Ascending aorta (tissue), 2 donors: ENCODE data around the gene P2RX1. TPM values are rescaled to one million over a fixed set of nuclear protein-coding genes. Genes with fewer than 3 reads are reported as not detected.
"Not testable (repeated sequence)": the region's sequence is repeated elsewhere in the genome, so short reads cannot be mapped to it uniquely, and the experiment has no call there.

ENCODE experiments used
- DNase-seq, 2 donors: peaks; one replicate each; pipeline ENCODE4 v3.0.0-alpha.2; 2019; ENCODE audit warnings: low spot score in 2 of 2
- H3K27ac ChIP-seq, 2 donors: fragments of 200-600 bp; sonication (generic); one replicate each; pipeline ENCODE4 v1.5.1; 2016 to 2017; ENCODE audit warnings: mild to moderate bottlenecking in 1 of 2
- H3K27me3 ChIP-seq: fragments of 200-600 bp; sonication (generic); one replicate; pipeline ENCODE4 v1.5.1; 2017
- H3K36me3 ChIP-seq, 2 donors: fragments of 200-600 bp; sonication (generic); one replicate each; pipeline ENCODE4 v1.5.1; 2016
- H3K4me1 ChIP-seq, 2 donors: fragments of 200-600 bp; sonication (generic); one replicate each; pipeline ENCODE4 v1.5.1; 2016 to 2017; ENCODE audit warnings: mild to moderate bottlenecking in 1 of 2
- H3K4me3 ChIP-seq, 2 donors: fragments of 200-600 bp; sonication (generic); one replicate each; pipeline ENCODE4 v1.5.1; 2016 to 2017; ENCODE audit warnings: mild to moderate bottlenecking in 1 of 2
- H3K9me3 ChIP-seq, 2 donors: fragments of 200-600 bp; sonication (generic); one replicate each; pipeline ENCODE4 v1.5.1; 2016
- CTCF ChIP-seq, 3 experiments: fragments of 200-600 bp in 2 of 3; fragments of 450-650 bp in 1 of 3; sonication (generic) in 2 of 3; IDR thresholded peaks; one replicate each; pipeline ENCODE4 v1.5.1; 2016 to 2019; ENCODE audit warnings: antibody characterized with exemption in 3 of 3, mild to moderate bottlenecking in 1 of 3, moderate library complexity in 1 of 3
- intact Hi-C: fragments of 100-400 bp; cut with DNase I; formaldehyde crosslinking; loops from one replicate; pipeline ENCODE4 v1.15.1; 2023
- total RNA-seq: library from RNA; depleted of rRNA; stranded (reverse); fragments of >200 nt; gene quantifications from one replicate; pipeline ENCODE4 v1.1.0, GENCODE V29; 2016

P2RX1 gene
- total RNA-seq, 1 donor from 2014 or later, result not detected

DNA sequence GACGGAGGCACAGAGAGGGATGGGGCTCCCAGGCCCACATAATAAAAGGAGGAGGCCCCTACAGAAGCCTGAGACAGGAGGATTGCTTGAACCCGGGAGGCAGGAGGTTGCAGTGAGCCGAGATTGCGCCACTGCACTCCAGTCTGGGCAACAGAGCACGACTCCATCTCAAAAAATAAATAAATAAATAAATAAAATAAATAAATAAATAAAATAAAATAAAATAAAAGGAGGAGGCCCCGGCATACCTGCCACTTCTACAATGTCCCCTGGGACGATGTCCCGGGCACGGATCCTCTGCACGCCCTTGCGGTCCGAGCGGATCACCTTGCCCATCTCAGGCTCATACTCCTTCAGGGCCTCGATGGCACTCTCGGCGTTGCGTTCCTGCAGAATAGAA lies 34.7 kb upstream of the P2RX1 start:
- intact Hi-C loops, result no loop called here
- no peak overlapping the region for H3K27ac ChIP-seq
- no peaks in the 10 kb centered on the region for H3K27me3 ChIP-seq
- no peaks in the 10 kb centered on the region for H3K4me1 ChIP-seq
- TF ChIP-seq CTCF (IDR thresholded peaks at IDR 0.05), result no peak
- DNase-seq, result no peak
- peaks cover 24 to 25% of the 10 kb centered on the region in 2 donors for H3K36me3 ChIP-seq
- no peak overlapping the region for H3K4me3 ChIP-seq
- H3K9me3 ChIP-seq, result no peaks in the 10 kb centered on the region

DNA sequence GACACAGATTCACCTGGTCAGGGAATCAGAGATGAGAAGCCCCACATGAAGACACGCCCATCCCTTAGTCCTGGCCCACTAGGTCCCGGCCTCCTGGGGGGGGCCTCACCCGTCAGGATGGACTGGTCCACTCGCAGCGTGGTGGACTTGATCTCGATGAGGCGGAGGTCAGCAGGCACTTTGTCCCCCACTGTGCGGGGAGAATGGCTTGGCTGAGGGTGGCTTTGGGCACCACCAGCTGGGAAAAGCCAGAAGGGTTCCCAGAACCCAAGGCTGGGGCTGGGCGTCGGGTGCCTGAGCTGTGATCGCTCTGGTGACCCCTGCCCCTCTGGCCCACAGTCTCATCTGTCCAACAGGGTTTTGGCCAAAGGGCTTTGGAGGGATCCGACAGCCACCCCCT lies 34.3 kb upstream of the P2RX1 start:
- Histone ChIP-seq H3K27me3 (no peaks in the 10 kb centered on the region), H3K9me3 (no peaks in the 10 kb centered on the region), H3K27ac (no peak overlapping the region), H3K36me3 (peaks cover 24 to 25% of the 10 kb centered on the region in 2 donors), H3K4me1 (no peaks in the 10 kb centered on the region), H3K4me3 (no peak overlapping the region)
- no peak for DNase-seq
- TF ChIP-seq CTCF (IDR thresholded peaks at IDR 0.05), result no peak
- intact Hi-C loops, result no loop called here

GRCh38 chr17:3949418-3949817 lies 33.2 kb upstream of the P2RX1 start:
- H3K4me3 ChIP-seq, result no peak overlapping the region
- intact Hi-C loops, result no loop called here
- TF ChIP-seq CTCF (IDR thresholded peaks at IDR 0.05), result no peak
- no peaks in the 10 kb centered on the region for H3K4me1 ChIP-seq
- no peaks in the 10 kb centered on the region for H3K9me3 ChIP-seq
- no peak for DNase-seq
- no peaks in the 10 kb centered on the region for H3K27me3 ChIP-seq
- H3K36me3 ChIP-seq, result peaks cover 24 to 25% of the 10 kb centered on the region in 2 donors
- no peak overlapping the region for H3K27ac ChIP-seq

GRCh38 chr17:3948551-3948950 lies 32.3 kb upstream of the P2RX1 start:
- H3K9me3 ChIP-seq, H3K27ac ChIP-seq, DNase-seq, H3K4me3 ChIP-seq, H3K4me1 ChIP-seq, intact Hi-C loops, H3K27me3 ChIP-seq: not testable (repeated sequence)
- peaks cover 24 to 25% of the 10 kb centered on the region in 2 donors for H3K36me3 ChIP-seq

DNA sequence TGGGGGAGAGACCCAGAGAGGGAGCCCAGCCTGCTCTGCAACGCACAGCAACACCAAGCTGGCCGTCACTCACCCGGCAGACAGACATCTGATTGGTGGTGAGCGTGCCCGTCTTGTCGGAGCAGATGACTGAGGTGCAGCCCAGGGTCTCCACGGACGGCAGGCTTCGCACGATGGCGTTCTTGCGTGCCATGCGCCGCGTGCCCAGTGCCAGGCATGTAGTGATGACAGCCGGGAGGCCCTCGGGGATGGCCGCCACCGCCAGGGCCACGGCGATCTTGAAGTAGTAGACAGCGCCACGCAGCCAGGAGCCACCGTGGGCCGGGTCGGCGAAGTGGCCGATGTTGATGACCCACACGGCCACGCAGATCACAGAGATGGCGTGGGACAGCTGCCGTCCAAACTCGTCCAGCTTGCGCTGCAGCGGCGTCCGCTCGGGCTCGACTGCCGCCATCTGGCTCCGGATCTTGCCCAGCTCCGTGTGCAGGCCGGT lies 31.1 kb upstream of the P2RX1 start:
- DNase-seq, result no peak
- no peak for TF ChIP-seq CTCF (IDR thresholded peaks at IDR 0.05)
- no peaks in the 10 kb centered on the region for H3K4me1 ChIP-seq
- H3K4me3 ChIP-seq, result no peak overlapping the region
- no peaks in the 10 kb centered on the region for H3K27me3 ChIP-seq
- H3K36me3 ChIP-seq, result peaks cover 35% of the 10 kb centered on the region in 2 donors
- H3K9me3 ChIP-seq, result no peaks in the 10 kb centered on the region
- intact Hi-C loops, result no loop called here
- H3K27ac ChIP-seq, result no peak overlapping the region

DNA sequence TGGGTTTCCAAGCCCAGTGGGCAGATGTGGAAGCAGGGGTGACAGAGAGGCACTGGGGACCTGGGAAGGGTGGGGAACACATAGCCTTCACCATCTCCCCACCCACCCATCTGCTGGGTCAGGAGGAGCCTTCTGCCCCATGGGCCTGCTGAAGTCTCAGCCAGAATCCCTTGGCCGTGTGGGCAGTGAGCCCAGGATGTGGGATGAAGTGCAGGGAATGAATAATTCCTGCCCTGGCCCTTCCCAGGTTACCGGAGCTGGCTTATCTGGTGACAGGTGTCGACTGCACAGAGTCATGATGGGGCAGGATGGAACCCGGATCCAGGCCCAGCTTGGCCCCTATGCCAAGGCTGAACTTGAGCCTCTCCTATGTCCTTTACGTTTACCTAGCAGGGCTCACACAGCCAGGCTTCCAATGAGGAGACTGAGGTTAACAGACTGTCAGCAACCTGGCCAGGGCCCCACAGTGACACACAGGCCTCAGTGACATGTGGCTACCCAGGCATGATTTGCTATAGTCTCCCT lies 30.5 kb upstream of the P2RX1 start:
- no peak overlapping the region for H3K27ac ChIP-seq
- H3K4me1 ChIP-seq, result no peaks in the 10 kb centered on the region
- H3K36me3 ChIP-seq, result peaks cover 37 to 40% of the 10 kb centered on the region in 2 donors
- H3K27me3 ChIP-seq, result no peaks in the 10 kb centered on the region
- no peak for DNase-seq
- intact Hi-C loops, result no loop called here
- H3K4me3 ChIP-seq, result no peak overlapping the region
- TF ChIP-seq CTCF (IDR thresholded peaks at IDR 0.05), result no peak
- no peaks in the 10 kb centered on the region for H3K9me3 ChIP-seq
